HepG2 (cell line): ENCODE measurements around the gene TIMM13. TPM values are rescaled to one million over a fixed set of nuclear protein-coding genes. Genes with fewer than 3 reads are reported as not detected.

Experiments
- ATAC-seq: fragments of 200-7000 bp; cut with Tn5 transposase; 3 replicates; pipeline ENCODE4 v1.9.1; 2020; ENCODE audit warnings: mild to moderate bottlenecking, moderate library complexity
- BruUV-seq: library from RNA; stranded (reverse); fragments of 400-500 nt; replicated peaks from 2 replicates; lab custom pipeline; 2021; lab: Mats Ljungman, UMichigan
- CTCF ChIA-PET: fragments of 300-600 bp; formaldehyde crosslinking; extraction: SDS; loops from one replicate; lab custom pipeline; 2021; ENCODE audit warnings: low total read pairs, inconsistent platforms, low intra/inter-chr PET ratio; lab: Yijun Ruan, JAX
- POLR2A ChIA-PET: fragments of 350-600 bp; sonication (Branson Sonifier 250); formaldehyde crosslinking; loops from one replicate; lab custom pipeline; 2020; ENCODE audit warnings: antibody characterized with exemption, inconsistent platforms; lab: Yijun Ruan, JAX
- DNase-seq: peaks from one replicate; pipeline ENCODE4 v3.0.0-alpha.2; 2015; ENCODE audit warnings: low spot score
- FAIRE-seq: peaks from 3 replicates; lab custom pipeline; 2011; peaks lifted over from hg19 to GRCh38; lab: Jason Lieb, UNC
- H2AFZ ChIP-seq: one replicate; pipeline ENCODE4 v1.6.1; 2011; ENCODE audit warnings: low read length, inconsistent platforms
- H3K27ac ChIP-seq: fragments of 300-600 bp; 3 replicates; pipeline ENCODE4 v1.8.0; 2011; ENCODE audit warnings: mixed run types, mild to moderate bottlenecking, mixed read lengths, low read length, inconsistent platforms; ENCODE audit not compliant: insufficient read depth; ENCODE audit errors: extremely low read length
- H3K27me3 ChIP-seq, 2 experiments: fragments of 200-600 bp in 1 of 2; 2 replicates in 1 of 2; 3 replicates in 1 of 2; pipeline versions ENCODE4 v1.6.0 to v1.8.0; 2011; ENCODE audit warnings: low read length in 2 of 2, mild to moderate bottlenecking in 2 of 2, moderate library complexity in 2 of 2, inconsistent platforms in 1 of 2; ENCODE audit not compliant: insufficient read depth in 2 of 2, control insufficient read depth in 1 of 2
- H3K36me3 ChIP-seq, 2 experiments: fragments of 200-600 bp in 1 of 2; replicated peaks in 1 of 2; 2 replicates in 1 of 2; 3 replicates in 1 of 2; pipeline versions ENCODE4 v1.5.1 to v1.8.0; 2011; ENCODE audit warnings: low read length in 2 of 2, inconsistent platforms in 1 of 2; ENCODE audit not compliant: insufficient read depth in 2 of 2, control insufficient read depth in 1 of 2
- H3K4me1 ChIP-seq: 2 replicates; pipeline ENCODE4 v1.5.1; 2012; ENCODE audit warnings: low read length, inconsistent platforms; ENCODE audit not compliant: insufficient read depth
- H3K4me2 ChIP-seq: 2 replicates; pipeline ENCODE4 v1.6.0; 2011; ENCODE audit warnings: low read depth, low read length, inconsistent platforms
- H3K4me3 ChIP-seq, 3 experiments: fragments of 200-600 bp in 1 of 3; sonication (generic), shearing (Covaris generic) in 1 of 3; replicated peaks in 1 of 3; 2 replicates each; pipeline ENCODE4 v1.5.1; 2011 to 2016; ENCODE audit warnings: low read length in 3 of 3, inconsistent platforms in 2 of 3, low read depth in 2 of 3, mild to moderate bottlenecking in 2 of 3, control low read depth in 1 of 3, mixed read lengths in 1 of 3; ENCODE audit not compliant: insufficient read depth in 1 of 3
- H3K79me2 ChIP-seq: one replicate; pipeline ENCODE4 v1.6.1; 2011; ENCODE audit warnings: low read length, inconsistent platforms; ENCODE audit not compliant: insufficient read depth
- H3K9ac ChIP-seq: 2 replicates; pipeline ENCODE4 v1.6.0; 2011; ENCODE audit warnings: mild to moderate bottlenecking, low read depth, low read length, inconsistent platforms; ENCODE audit not compliant: insufficient read depth
- H3K9me3 ChIP-seq: 2 replicates; pipeline ENCODE4 v1.5.1; 2012; ENCODE audit warnings: mild to moderate bottlenecking, low read length
- H4K20me1 ChIP-seq: 2 replicates; pipeline ENCODE4 v1.6.0; 2011; ENCODE audit warnings: inconsistent platforms, mild to moderate bottlenecking, low read length, moderate library complexity; ENCODE audit not compliant: insufficient read depth
- ASH2L ChIP-seq: fragments of 300-600, 200-600 bp; sonication (generic); IDR thresholded peaks from 2 replicates; pipeline ENCODE4 v1.7.0; 2017; ENCODE audit warnings: low read depth, mild to moderate bottlenecking, moderate library complexity, mixed read lengths, low read length; ENCODE audit not compliant: insufficient read length
- CHCHD3 ChIP-seq: sonication (generic); formaldehyde crosslinking; IDR thresholded peaks from 2 replicates; pipeline ENCODE4 v1.8.0; 2022; ENCODE audit warnings: mild to moderate bottlenecking, missing genetic modification reagents, moderate library complexity
- MAZ ChIP-seq, 2 experiments: sonication (generic) in 1 of 2; formaldehyde crosslinking in 1 of 2; IDR thresholded peaks; 2 replicates each; pipeline versions ENCODE4 v1.5.0 to v1.6.1; 2012 to 2020; ENCODE audit warnings: low read depth in 2 of 2, mild to moderate bottlenecking in 2 of 2, borderline replicate concordance in 1 of 2, improper control_type of control experiment in 1 of 2, low read length in 1 of 2, missing genetic modification reagents in 1 of 2, moderate library complexity in 1 of 2
- NR2F1 ChIP-seq, 2 experiments: fragments of 450-650 bp in 1 of 2; formaldehyde crosslinking in 1 of 2; IDR thresholded peaks; 2 replicates each; pipeline versions ENCODE4 v1.5.0 to v1.6.1; 2016 to 2020; ENCODE audit warnings: mild to moderate bottlenecking in 1 of 2, missing compliant biosample characterization in 1 of 2, missing genetic modification reagents in 1 of 2, moderate library complexity in 1 of 2
- NRL ChIP-seq: sonication (generic); formaldehyde crosslinking; IDR thresholded peaks from 2 replicates; pipeline ENCODE4 v1.5.0; 2020; ENCODE audit warnings: missing genetic modification reagents, mild to moderate bottlenecking, moderate library complexity, borderline replicate concordance
- THAP11 ChIP-seq: IDR thresholded peaks from 2 replicates; pipeline ENCODE4 v1.6.1; 2016; ENCODE audit warnings: missing biosample characterization, missing genetic modification reagents
- YY1 ChIP-seq: IDR thresholded peaks from 2 replicates; pipeline ENCODE4 v1.6.1; 2011; ENCODE audit warnings: low read length, low read depth, moderate library complexity, mild to moderate bottlenecking; ENCODE audit not compliant: insufficient read depth, insufficient replicate concordance
- ZNF124 ChIP-seq: sonication (generic); formaldehyde crosslinking; IDR thresholded peaks from 2 replicates; pipeline ENCODE4 v1.4.0; 2020; ENCODE audit warnings: missing genetic modification reagents
- ZNF260 ChIP-seq: sonication (generic); formaldehyde crosslinking; IDR thresholded peaks from 2 replicates; pipeline ENCODE4 v1.4.0; 2020; ENCODE audit warnings: missing genetic modification reagents, low read depth, mild to moderate bottlenecking, borderline replicate concordance
- ZNF263 ChIP-seq: sonication (generic); formaldehyde crosslinking; IDR thresholded peaks from 2 replicates; pipeline ENCODE4 v1.4.0; 2020; ENCODE audit warnings: missing genetic modification reagents
- ZNF264 ChIP-seq: sonication (generic); formaldehyde crosslinking; IDR thresholded peaks from 2 replicates; pipeline ENCODE4 v1.4.0; 2020; ENCODE audit warnings: missing genetic modification reagents
- ZNF501 ChIP-seq: sonication (generic); formaldehyde crosslinking; IDR thresholded peaks from 2 replicates; pipeline ENCODE4 v1.5.1; 2020; ENCODE audit warnings: mild to moderate bottlenecking, moderate library complexity, missing genetic modification reagents
- ZNF543 ChIP-seq: sonication (generic); formaldehyde crosslinking; IDR thresholded peaks from 2 replicates; pipeline ENCODE4 v1.4.0; 2020; ENCODE audit warnings: mild to moderate bottlenecking, missing genetic modification reagents
- ZNF558 ChIP-seq: sonication (generic); formaldehyde crosslinking; IDR thresholded peaks from 2 replicates; pipeline ENCODE4 v1.9.0; 2022; ENCODE audit warnings: mild to moderate bottlenecking, missing genetic modification reagents, borderline replicate concordance
- ZNF563 ChIP-seq: sonication (generic); formaldehyde crosslinking; IDR thresholded peaks from 2 replicates; pipeline ENCODE4 v1.8.0; 2022; ENCODE audit warnings: mild to moderate bottlenecking, moderate library complexity, missing genetic modification reagents
- ZNF572 ChIP-seq: sonication (generic); formaldehyde crosslinking; IDR thresholded peaks from 2 replicates; pipeline ENCODE4 v1.5.1; 2020; ENCODE audit warnings: mild to moderate bottlenecking, missing genetic modification reagents
- ZNF777 ChIP-seq: sonication (generic); formaldehyde crosslinking; IDR thresholded peaks from 2 replicates; pipeline ENCODE4 v1.4.0; 2020; ENCODE audit warnings: missing genetic modification reagents
- WGBS: methylation state at CpG from one replicate; pipeline ENCODE4 v1.1.6; 2017; ENCODE audit warnings: low lambda C conversion rate; 5-methylcytosine and 5-hydroxymethylcytosine counted together
- in situ Hi-C: cut with HindIII; loops from 2 replicates; pipeline ENCODE4 v1.10.0; 2017; ENCODE audit warnings: low pct_unique_long_range_greater_than_20kb; ENCODE audit not compliant: extremely low pct_ligation_motif_present
- intact Hi-C: fragments of 100-400 bp; cut with micrococcal nuclease; formaldehyde crosslinking; loops from one replicate; pipeline ENCODE4 v1.10.0; 2022; ENCODE audit not compliant: unreplicated experiment
- polyA plus RNA-seq, 8 experiments: library from polyadenylated mRNA; depleted of rRNA in 3 of 8; stranded (reverse) in 7 of 8; unstranded in 1 of 8; fragments of >200 nt; fragmentation: Illumina TruSeq in 4 of 8; extraction: Trizol in 4 of 8; gene quantifications; 2 replicates each; pipeline versions ENCODE4 v1.2.1 to v1.2.3, GENCODE V29; 2011 to 2016; ENCODE audit warnings: low read depth in 4 of 8, missing spikeins in 1 of 8, mixed read lengths in 1 of 8; ENCODE audit not compliant: insufficient read depth in 1 of 8
- total RNA-seq, 5 experiments: library from RNA; depleted of rRNA; stranded (reverse); fragments of >200 nt; fragmentation: Illumina TruSeq; extraction: Trizol; gene quantifications; 2 replicates each; pipeline ENCODE4 v1.2.3, GENCODE V29; 2016; ENCODE audit warnings: low read depth in 1 of 5
- TF ChIP-seq, protein P1 (sequence below): sonication (generic); formaldehyde crosslinking; IDR thresholded peaks from 2 replicates; pipeline ENCODE4 v1.8.0; 2022; ENCODE audit warnings: mild to moderate bottlenecking, missing genetic modification reagents; ENCODE audit not compliant: insufficient replicate concordance
- TF ChIP-seq, protein P2 (sequence below): sonication (generic); formaldehyde crosslinking; conservative IDR thresholded peaks from 2 replicates; pipeline ENCODE4 v1.4.0; 2020; ENCODE audit warnings: missing genetic modification reagents

The TIMM13 gene
- total and polyA plus RNA-seq, 2 of the 13 experiments (the other 11 are each of a cell fraction or from before 2014, with no cell fraction given): 48.4 to 108 TPM

DNA sequence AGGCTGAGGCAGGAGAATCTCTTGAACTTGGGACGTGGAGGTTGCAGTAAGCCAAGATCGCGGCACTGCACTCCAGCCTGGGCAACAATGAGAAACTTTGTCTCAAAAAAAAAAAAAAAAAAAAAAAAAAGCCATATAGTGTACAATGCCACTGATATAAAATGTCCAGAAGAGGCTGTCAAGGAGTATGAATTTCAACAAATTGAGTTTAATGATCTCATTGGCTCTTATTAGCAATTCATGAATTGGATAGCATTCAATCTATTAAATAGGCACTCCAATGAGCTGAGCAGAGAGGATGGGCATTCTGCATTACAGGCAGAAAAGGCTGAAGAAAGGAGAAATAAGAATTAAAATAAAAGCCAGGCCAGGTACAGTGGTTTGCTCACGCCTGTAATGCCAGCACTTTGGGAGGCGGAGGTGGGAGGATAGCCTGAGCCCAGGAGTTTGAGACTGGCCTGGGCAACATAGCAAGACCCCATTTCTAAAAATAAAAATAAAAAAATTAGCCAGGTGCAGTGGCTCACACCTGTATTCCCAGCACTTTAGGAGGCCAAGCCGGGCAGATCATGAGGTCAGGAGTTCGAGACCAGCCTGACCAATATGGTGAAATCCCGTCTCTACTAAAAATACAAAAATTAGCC lies 30.1 kb upstream of the TIMM13 start (continued):
- TF ChIP-seq ASH2L (peak; percentile 11), ZNF543 (CRISPR knock-in tag) (0 out of 2 replicates have a peak, but pooled peaks have one; percentile 8), ZNF124 (0 out of 2 replicates have a peak, but pooled peaks have one; percentile 3), ZNF264 (CRISPR knock-in tag) (no peak), ZNF501 (peak; percentile 43; the same call in 1 of the 2 replicates)
- TF ChIP-seq, protein P1, sequence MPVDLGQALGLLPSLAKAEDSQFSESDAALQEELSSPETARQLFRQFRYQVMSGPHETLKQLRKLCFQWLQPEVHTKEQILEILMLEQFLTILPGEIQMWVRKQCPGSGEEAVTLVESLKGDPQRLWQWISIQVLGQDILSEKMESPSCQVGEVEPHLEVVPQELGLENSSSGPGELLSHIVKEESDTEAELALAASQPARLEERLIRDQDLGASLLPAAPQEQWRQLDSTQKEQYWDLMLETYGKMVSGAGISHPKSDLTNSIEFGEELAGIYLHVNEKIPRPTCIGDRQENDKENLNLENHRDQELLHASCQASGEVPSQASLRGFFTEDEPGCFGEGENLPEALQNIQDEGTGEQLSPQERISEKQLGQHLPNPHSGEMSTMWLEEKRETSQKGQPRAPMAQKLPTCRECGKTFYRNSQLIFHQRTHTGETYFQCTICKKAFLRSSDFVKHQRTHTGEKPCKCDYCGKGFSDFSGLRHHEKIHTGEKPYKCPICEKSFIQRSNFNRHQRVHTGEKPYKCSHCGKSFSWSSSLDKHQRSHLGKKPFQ: peak; percentile 17

DNA sequence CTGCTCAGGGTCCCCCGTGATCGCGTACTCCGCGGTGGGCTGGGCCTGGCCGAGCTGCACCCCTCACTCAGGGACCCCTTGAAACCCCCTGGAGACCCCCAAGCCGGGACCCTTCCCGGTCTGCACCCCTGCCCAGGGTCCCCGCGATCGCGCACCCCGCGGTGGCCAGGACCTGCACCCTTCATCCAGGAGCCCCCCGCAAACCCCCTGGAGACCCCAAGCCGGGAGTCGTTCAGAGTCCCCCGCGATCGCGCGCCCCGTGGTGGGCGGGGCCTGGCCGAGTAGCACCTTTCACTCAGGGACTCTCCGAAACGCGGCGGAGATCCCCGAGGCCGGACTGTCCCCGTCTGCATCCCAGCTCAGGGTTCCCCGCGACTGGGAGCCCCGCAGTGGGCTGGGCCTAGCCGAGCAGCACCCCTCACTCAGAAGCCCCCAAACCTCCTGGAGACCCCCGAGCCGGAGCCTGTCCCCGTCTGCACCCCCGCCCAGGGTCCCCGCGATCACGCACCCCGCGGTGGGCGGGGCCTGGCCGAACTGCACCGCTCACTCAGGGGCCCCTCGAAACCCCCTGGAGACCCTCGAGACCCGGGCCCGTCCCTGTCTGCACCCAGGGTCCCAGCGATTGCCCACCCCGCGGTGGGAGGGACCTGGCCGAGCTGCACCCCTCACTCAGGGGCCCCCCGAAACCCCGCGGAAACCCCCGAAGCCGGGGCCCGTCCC lies 28.6 kb upstream of the TIMM13 start:
- CTCF ChIA-PET: no interaction called here
- H4K20me1 ChIP-seq: 0 out of 2 replicates have a peak, but pooled peaks cover 9% of the 10 kb centered on the region
- H3K4me3 ChIP-seq: peak overlapping the region; percentile 84 to 95 (median 85)
- H3K4me1 ChIP-seq: peaks cover 49% of the 10 kb centered on the region
- peak overlapping the region; percentile 64 for H3K27ac ChIP-seq
- peak overlapping the region; percentile 95 for H3K9ac ChIP-seq
- POLR2A ChIA-PET: interaction anchor here (1.0 to 3.5 kb wide), 8 partner anchors 20 to 155 kb away, joined by 3 to 49 read pairs (median 6); partner anchors contain the start of genes GADD45B and TIMM13
- no peak for ATAC-seq
- WGBS: 3% methylated on average over 6 of the region's 62 CpGs
- DNase-seq: no peak
- in situ Hi-C loops (no loop called here), intact Hi-C loops (no loop called here)
- H3K9me3 ChIP-seq: no peaks in the 10 kb centered on the region
- no peaks in the 10 kb centered on the region for H3K27me3 ChIP-seq
- peaks cover 1 to 13% of the 10 kb centered on the region in 2 experiments; a peak in 1 of 5 replicates for H3K36me3 ChIP-seq
- no TSS peak for BruUV-seq
- peaks cover 47% of the 10 kb centered on the region for H3K79me2 ChIP-seq
- H2AFZ ChIP-seq: no peak overlapping the region
- H3K4me2 ChIP-seq: peak overlapping the region; percentile 87
- no peak for FAIRE-seq
- no peak for TF ChIP-seq ZNF572 (CRISPR knock-in tag)
- TF ChIP-seq ZNF260 (CRISPR knock-in tag): no peak
- TF ChIP-seq ZNF563: 0 out of 2 replicates have a peak, but pooled peaks have one; percentile 45
- no peak for TF ChIP-seq NRL (CRISPR knock-in tag)
- 0 out of 2 replicates have a peak, but pooled peaks have one; percentile 16 for TF ChIP-seq ZNF558 (CRISPR knock-in tag)
- no peak for TF ChIP-seq NR2F1 (CRISPR knock-in tag; IDR thresholded peaks at IDR 0.05)
- no peak for TF ChIP-seq ZNF543 (CRISPR knock-in tag)
- no peak for TF ChIP-seq ZNF263 (CRISPR knock-in tag)
- TF ChIP-seq THAP11 (CRISPR knock-in tag): no peak
- no peak for TF ChIP-seq CHCHD3 (CRISPR knock-in tag)
- no peak for TF ChIP-seq MAZ (IDR thresholded peaks at IDR 0.05; ENCODE audit: borderline replicate concordance, low read depth, low read length)
- TF ChIP-seq MAZ (CRISPR knock-in tag; IDR thresholded peaks at IDR 0.05; ENCODE audit: low read depth): no peak
- TF ChIP-seq, protein P2, sequence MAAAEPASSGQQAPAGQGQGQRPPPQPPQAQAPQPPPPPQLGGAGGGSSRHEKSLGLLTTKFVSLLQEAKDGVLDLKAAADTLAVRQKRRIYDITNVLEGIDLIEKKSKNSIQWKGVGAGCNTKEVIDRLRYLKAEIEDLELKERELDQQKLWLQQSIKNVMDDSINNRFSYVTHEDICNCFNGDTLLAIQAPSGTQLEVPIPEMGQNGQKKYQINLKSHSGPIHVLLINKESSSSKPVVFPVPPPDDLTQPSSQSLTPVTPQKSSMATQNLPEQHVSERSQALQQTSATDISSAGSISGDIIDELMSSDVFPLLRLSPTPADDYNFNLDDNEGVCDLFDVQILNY (CRISPR knock-in tag): no peak
- TF ChIP-seq YY1: no peak
- no peak for TF ChIP-seq ZNF777 (CRISPR knock-in tag)
